Effector memory CD4-positive, alpha-beta T cell (primary cell): Measurements from ENCODE around the gene CEP85.

ENCODE experiments used
- DNase-seq, 3 donors: peaks; one replicate each; pipeline ENCODE4 v3.0.0-alpha.2; 2020
- H3K27ac ChIP-seq: 2 replicates; pipeline ENCODE4 v1.7.0; 2013; ENCODE audit warnings: mild to moderate bottlenecking, low read length, moderate library complexity; ENCODE audit not compliant: insufficient read depth, poor library complexity, severe bottlenecking
- H3K27me3 ChIP-seq: replicated peaks from 2 replicates; pipeline ENCODE4 v1.7.0; 2013; ENCODE audit warnings: mild to moderate bottlenecking, low read length; ENCODE audit not compliant: insufficient read depth, control insufficient read depth, poor library complexity, severe bottlenecking
- H3K36me3 ChIP-seq: 2 replicates; pipeline ENCODE4 v1.7.0; 2013; ENCODE audit warnings: mild to moderate bottlenecking, low read length, moderate library complexity; ENCODE audit not compliant: control insufficient read depth, insufficient read depth
- H3K4me1 ChIP-seq: 2 replicates; pipeline ENCODE4 v1.7.0; 2013; ENCODE audit warnings: low read length, mild to moderate bottlenecking; ENCODE audit not compliant: control insufficient read depth, insufficient read depth, poor library complexity, severe bottlenecking
- H3K4me3 ChIP-seq: 2 replicates; pipeline ENCODE4 v1.7.0; 2013; ENCODE audit warnings: low read length, low read depth, mild to moderate bottlenecking; ENCODE audit not compliant: insufficient read depth, poor library complexity, severe bottlenecking
- H3K9me3 ChIP-seq: 2 replicates; pipeline ENCODE4 v1.7.0; 2013; ENCODE audit warnings: mild to moderate bottlenecking, low read length, moderate library complexity; ENCODE audit not compliant: control insufficient read depth

The CEP85 gene

DNA sequence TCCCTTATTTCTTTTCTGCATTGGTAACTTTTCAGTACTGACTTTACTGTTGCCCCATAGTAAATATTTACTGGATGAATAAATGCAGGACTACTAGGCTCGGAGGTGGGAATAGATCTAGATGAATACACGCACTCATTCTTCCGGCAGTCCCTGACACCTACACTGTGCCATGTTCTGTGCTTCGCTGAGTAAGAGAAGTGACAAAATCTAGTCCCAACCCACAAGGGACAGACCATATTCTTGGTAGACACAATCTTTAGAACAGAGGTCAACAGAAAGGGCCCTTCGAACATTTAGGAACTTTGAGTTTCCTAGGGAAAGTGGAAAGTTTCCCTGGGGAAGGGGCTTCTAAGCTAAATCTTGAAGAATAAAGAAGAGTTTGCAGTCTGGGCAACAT is 80.5 kb downstream of the CEP85 start:
- Histone ChIP-seq H3K4me3 (no peak overlapping the region), H3K9me3 (no peaks in the 10 kb centered on the region), H3K27ac (no peak overlapping the region), H3K27me3 (no peaks in the 10 kb centered on the region), H3K36me3 (no peaks in the 10 kb centered on the region), H3K4me1 (peaks cover 37% of the 10 kb centered on the region)
- no peak for DNase-seq

GRCh38 chr1:26315874-26316850 is 82.2 kb downstream of the CEP85 start:
- peaks cover 49% of the 10 kb centered on the region for H3K4me1 ChIP-seq

DNA sequence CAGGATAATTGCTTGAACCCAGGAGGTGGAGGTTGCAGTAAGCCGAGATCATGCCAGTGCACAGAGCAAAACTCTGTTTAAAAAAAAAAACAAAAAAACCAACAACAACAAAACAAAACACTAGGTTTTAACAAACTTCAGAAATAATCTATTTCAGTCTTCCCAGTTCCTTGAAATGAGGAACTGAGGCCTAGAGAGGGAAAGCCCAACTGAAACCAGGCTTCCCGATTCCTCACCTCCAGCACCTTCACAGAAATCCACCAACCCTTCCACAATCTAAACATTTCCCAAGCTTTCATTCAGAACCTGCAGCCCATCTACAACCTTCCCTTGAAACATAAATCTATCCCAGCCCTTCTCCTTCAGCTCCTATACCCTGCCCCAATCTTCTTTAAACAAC is 83.1 kb downstream of the CEP85 start:
- Histone ChIP-seq H3K4me1 (peaks cover 59% of the 10 kb centered on the region), H3K27ac (peak overlapping the region; percentile 74), H3K36me3 (peaks cover 21% of the 10 kb centered on the region), H3K27me3 (no peaks in the 10 kb centered on the region), H3K4me3 (peak overlapping the region; percentile 73), H3K9me3 (no peaks in the 10 kb centered on the region)
- DNase-seq = no peak

More at GRCh38 chr1:26315874-26316850, 82.2 kb downstream of the CEP85 start:
- Histone ChIP-seq H3K36me3 (peaks cover 11% of the 10 kb centered on the region), H3K27me3 (no peaks in the 10 kb centered on the region), H3K9me3 (no peaks in the 10 kb centered on the region), H3K27ac (peak overlapping the region; percentile 74), H3K4me3 (no peak overlapping the region)
- DNase-seq = no peak

DNA sequence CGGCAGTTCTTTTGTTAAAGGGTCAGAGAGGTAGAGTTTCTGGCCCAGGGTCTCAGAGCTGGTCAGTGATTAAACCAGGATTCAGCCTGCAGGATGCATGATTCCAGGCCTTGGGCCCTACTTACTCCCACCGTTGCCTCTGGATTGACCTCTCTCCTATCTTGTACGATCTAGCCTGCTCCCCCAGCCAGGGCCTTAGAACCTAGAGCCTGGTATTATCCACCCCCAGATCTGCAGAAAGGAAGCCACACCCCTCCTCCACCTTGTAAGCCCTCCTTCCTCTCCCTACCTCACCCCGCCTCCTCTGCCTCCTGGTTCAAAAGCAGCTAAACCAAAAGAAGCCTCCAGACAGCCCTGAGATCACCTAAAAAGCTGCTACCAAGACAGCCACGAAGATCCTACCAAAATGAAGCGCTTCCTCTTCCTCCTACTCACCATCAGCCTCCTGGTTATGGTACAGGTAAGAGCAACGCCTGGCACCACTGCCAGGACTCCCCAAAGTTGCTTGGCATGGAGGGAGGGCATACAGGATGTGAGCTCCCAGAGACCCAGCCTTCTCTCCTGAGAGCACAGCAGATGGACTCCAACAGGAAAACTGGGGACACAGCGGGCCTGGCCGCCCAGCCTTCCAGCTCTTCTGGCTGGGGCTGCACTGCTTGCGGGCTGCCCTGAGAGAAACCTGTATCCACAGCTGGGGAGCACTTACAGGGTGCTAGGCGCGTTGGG is 83.8 kb downstream of the CEP85 start, which contains the start of gene CD52:
Gene CD52, plus strand, starts transcription at position 347 of the 726 bp plus-strand sequence. Its CDS starts 60 bp downstream, at position 407.
- no peaks in the 10 kb centered on the region for H3K27me3 ChIP-seq
- peaks cover 27% of the 10 kb centered on the region for H3K36me3 ChIP-seq
- peak; percentile 38 to 67 (median 61) for DNase-seq
- no peaks in the 10 kb centered on the region for H3K9me3 ChIP-seq
- peak within 1 kb of the TSS; percentile 74 for H3K27ac ChIP-seq
- peak within 1 kb of the TSS; percentile 73 for H3K4me3 ChIP-seq
- peaks cover 63% of the 10 kb centered on the region for H3K4me1 ChIP-seq

GRCh38 chr1:26318338-26319064 is 84.5 kb downstream of the CEP85 start:
- Histone ChIP-seq H3K36me3 (peaks cover 33% of the 10 kb centered on the region), H3K4me3 (peak overlapping the region; percentile 73), H3K4me1 (peaks cover 63% of the 10 kb centered on the region), H3K27me3 (no peaks in the 10 kb centered on the region), H3K9me3 (no peaks in the 10 kb centered on the region), H3K27ac (peak overlapping the region; percentile 74)
- no peak for DNase-seq

DNA sequence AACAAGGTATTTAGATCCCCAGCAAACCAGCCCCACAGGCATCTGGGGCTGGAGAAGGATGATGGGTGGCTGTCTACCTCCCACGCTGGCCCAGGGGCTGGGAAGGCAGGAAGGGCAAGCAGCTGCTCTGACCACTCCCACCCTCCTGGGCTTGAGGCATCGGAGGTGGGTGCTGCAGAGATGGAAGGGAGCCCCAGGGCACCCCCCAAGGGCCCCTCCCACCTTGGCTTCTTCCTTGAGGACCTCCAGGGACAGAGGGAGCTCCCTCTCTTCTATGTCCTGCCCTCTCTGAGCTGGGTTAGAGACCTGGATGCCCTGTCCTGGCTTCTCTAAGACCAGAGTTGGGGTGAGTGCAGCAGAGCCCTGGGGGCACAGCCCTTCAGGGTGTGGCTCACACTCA is 86.9 kb downstream of the CEP85 start:
- no peak for DNase-seq
- H3K4me1 ChIP-seq = peaks cover 43% of the 10 kb centered on the region
- H3K36me3 ChIP-seq = peaks cover 35% of the 10 kb centered on the region
- no peaks in the 10 kb centered on the region for H3K9me3 ChIP-seq
- no peaks in the 10 kb centered on the region for H3K27me3 ChIP-seq
- H3K4me3 ChIP-seq = peak overlapping the region; percentile 29
- peak overlapping the region; percentile 62 for H3K27ac ChIP-seq

DNA sequence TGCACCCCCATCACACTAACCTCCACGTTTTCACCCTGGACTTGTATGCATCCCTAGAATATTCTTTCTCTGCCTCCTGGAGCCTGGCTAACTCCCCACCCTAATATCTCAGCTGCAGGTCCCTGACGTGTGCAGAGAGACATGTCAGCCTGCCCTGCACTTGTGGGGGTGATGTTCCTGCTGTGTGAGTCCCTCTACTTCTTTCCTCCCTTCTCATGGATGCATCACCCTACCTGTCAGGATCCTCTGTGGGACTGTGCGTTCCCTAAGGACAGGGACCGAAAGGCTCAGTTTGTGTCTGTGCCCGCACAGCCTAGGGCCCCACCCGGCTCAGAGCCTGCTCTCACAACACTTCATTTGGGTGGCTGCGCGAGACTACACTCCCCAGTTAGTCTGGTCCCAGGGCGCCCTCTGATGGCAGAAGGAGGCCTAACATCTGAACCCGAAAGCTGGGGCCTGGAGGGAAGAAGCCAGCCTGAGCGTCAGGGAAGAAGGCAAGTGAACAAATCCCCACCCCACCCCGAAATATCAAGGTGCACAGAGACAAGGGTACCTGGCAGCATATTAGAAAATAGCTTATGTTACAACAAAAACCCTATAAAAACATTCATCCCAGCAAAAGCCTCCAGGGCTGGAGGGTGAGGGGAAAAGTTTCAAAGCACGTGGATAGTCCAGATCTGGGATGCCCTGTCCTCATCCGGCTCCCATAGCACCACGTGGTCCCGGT is 87.5 kb downstream of the CEP85 start:
- H3K27me3 ChIP-seq = no peaks in the 10 kb centered on the region
- peak; percentile 86 to 90 (median 87) for DNase-seq
- peak overlapping the region; percentile 62 for H3K27ac ChIP-seq
- H3K4me1 ChIP-seq = peaks cover 37% of the 10 kb centered on the region
- peaks cover 35% of the 10 kb centered on the region for H3K36me3 ChIP-seq
- peak overlapping the region; percentile 29 for H3K4me3 ChIP-seq
- no peaks in the 10 kb centered on the region for H3K9me3 ChIP-seq

DNA sequence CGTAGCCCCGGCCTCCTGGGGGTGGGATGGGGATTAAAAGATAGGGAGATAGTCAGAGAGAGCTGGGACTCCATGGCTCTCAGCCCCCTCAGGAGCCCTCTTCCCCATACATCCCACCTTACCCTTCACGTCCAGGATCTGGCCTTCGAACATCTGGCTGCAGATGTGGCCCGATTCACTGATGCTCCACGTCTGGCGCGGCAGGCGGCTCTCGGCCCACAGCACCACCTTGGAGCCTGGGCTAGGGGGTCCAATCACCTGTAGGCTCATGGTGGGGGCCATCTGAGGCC is 88.0 kb downstream of the CEP85 start:
- H3K9me3 ChIP-seq = no peaks in the 10 kb centered on the region
- no peak overlapping the region for H3K4me3 ChIP-seq
- peaks cover 35% of the 10 kb centered on the region for H3K36me3 ChIP-seq
- H3K4me1 ChIP-seq = peaks cover 32% of the 10 kb centered on the region
- peak overlapping the region; percentile 62 for H3K27ac ChIP-seq
- no peaks in the 10 kb centered on the region for H3K27me3 ChIP-seq
- DNase-seq = no peak

DNA sequence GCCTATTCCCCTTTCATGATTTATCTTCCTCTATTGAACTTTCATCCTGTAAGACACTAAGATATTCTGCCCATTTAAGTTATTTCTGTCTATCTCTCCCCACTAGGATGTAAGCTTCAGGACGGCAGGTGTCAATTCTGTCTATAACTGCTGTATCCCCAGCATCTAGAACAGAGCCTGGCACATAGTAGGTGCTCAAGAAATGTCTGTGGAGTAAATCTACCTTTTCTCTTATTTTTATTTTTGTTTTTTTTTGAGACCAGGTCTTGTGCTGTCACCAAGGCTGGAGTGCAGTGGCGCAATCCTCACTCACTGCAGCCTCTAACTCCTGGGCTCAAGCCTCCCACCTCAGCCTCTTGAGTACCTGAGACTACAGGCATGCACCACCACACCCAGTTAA is 89.4 kb downstream of the CEP85 start:
- H3K4me1 ChIP-seq = peaks cover 25% of the 10 kb centered on the region
- peaks cover 35% of the 10 kb centered on the region for H3K36me3 ChIP-seq
- DNase-seq = no peak
- no peak overlapping the region for H3K4me3 ChIP-seq
- H3K27me3 ChIP-seq = no peaks in the 10 kb centered on the region
- peak overlapping the region; percentile 33 for H3K27ac ChIP-seq
- H3K9me3 ChIP-seq = no peaks in the 10 kb centered on the region
